Epithelial cell of proximal tubule (primary cell): ENCODE measurements around the gene APC. TPM values are rescaled to one million over a fixed set of nuclear protein-coding genes. Genes with fewer than 3 reads are reported as not detected.

Experiments
- DNase-seq: peaks from one replicate; pipeline ENCODE4 v3.0.0-alpha.2; 2011; ENCODE audit warnings: low read depth
- H3K4me3 ChIP-seq: 2 replicates; pipeline ENCODE4 v1.5.1; 2011; ENCODE audit warnings: low read depth, mild to moderate bottlenecking, low read length
- CTCF ChIP-seq: conservative IDR thresholded peaks from 2 replicates; pipeline ENCODE4 v1.5.1; 2012; ENCODE audit warnings: low read depth, mild to moderate bottlenecking, low read length
- total RNA-seq: library from RNA; depleted of rRNA; stranded (reverse); fragments of >200 nt; gene quantifications from 2 replicates; pipeline ENCODE4 v1.2.3, GENCODE V29; 2015

The APC gene
- total RNA-seq, 1 donor from 2014 or later = 24.0 TPM

- no peak for TF ChIP-seq CTCF
- peak overlapping the region; percentile 97 for H3K4me3 ChIP-seq
- no peak for DNase-seq
Observed at GRCh38 chr5:112706446-112707016, 31.2 kb upstream of the APC start.

GRCh38 chr5:112707187-112708102 lies 30.2 kb upstream of the APC start:
- TF ChIP-seq CTCF = no peak
- peak; percentile 71 for DNase-seq
- peak overlapping the region; percentile 97 for H3K4me3 ChIP-seq

GRCh38 chr5:112708103-112708622 lies 29.5 kb upstream of the APC start:
- peak overlapping the region; percentile 97 for H3K4me3 ChIP-seq
- no peak for TF ChIP-seq CTCF
- no peak for DNase-seq

DNA sequence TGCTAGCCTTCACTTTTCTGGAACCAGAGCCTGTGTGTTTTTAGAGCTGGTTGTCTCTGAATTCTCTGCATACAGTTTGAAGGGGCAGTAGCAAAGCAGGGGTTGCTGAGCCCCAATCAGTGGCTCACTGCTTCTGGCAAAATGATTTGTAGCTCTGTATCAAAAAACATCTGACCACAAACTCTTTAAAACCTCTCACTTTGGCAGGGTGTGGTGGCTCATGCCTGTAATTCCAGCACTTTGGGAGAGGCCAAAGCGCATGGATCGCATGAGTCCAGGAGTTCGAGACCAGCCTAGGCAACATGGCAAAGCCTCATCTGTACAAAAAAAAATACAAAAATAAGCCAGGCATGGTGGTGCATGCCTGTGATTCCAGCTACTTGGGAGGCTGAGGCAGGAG lies 28.3 kb upstream of the APC start:
- no peak for TF ChIP-seq CTCF
- peak overlapping the region; percentile 97 for H3K4me3 ChIP-seq
- no peak for DNase-seq

- TF ChIP-seq CTCF = no peak
- no peak for DNase-seq
- H3K4me3 ChIP-seq = no peak overlapping the region
Observed at GRCh38 chr5:112710896-112711295, 26.8 kb upstream of the APC start.

DNA sequence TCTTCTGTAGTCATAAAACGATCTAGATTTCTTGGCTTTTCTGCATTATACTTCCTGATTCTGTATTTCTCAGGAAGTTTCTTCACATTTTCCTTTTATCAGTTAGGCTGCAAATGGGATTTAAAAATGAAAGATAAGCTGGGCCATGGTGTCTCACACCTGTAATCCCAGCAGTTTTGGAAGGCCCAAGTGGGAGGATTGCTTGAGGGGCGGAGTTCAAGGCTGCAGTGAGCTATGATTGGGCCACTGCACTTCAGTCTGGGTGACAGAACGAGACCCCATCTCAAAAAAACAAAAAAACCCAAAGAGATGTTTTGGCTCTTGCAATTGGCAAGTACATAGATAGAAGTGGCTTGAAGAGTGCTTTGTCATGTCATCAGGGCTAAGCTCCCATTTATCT lies 26.2 kb upstream of the APC start:
- no peak for DNase-seq
- H3K4me3 ChIP-seq = no peak overlapping the region
- no peak for TF ChIP-seq CTCF
